HEK293 (cell line): ENCODE results near the gene MAML1.

Experiments
- BCL11A ChIP-seq: fragments of 450-650 bp; formaldehyde crosslinking; IDR thresholded peaks from 2 replicates; pipeline ENCODE4 v1.5.1; 2016; ENCODE audit warnings: low read depth, missing biosample characterization, missing genetic modification characterization
- IKZF3 ChIP-seq: fragments of 450-650 bp; IDR thresholded peaks from 2 replicates; pipeline ENCODE4 v1.5.0; 2018; ENCODE audit warnings: missing biosample characterization, mild to moderate bottlenecking, missing genetic modification characterization, moderate library complexity
- MYNN ChIP-seq: fragments of 450-650 bp; formaldehyde crosslinking; IDR thresholded peaks from 2 replicates; pipeline ENCODE4 v1.5.1; 2016; ENCODE audit warnings: missing biosample characterization, missing genetic modification characterization, borderline replicate concordance
- TCF7L2 ChIP-seq: IDR thresholded peaks from 2 replicates; pipeline ENCODE4 v1.6.1; 2011; ENCODE audit warnings: low read depth, mild to moderate bottlenecking, inconsistent platforms, low read length, moderate library complexity, borderline replicate concordance
- ZBTB8A ChIP-seq: fragments of 450-650 bp; formaldehyde crosslinking; IDR thresholded peaks from 2 replicates; pipeline ENCODE4 v1.5.1; 2016; ENCODE audit warnings: missing biosample characterization, missing genetic modification characterization
- ZFHX2 ChIP-seq: fragments of 450-650 bp; formaldehyde crosslinking; conservative IDR thresholded peaks from 2 replicates; pipeline ENCODE4 v1.5.1; 2016; ENCODE audit warnings: missing biosample characterization, missing genetic modification characterization
- ZNF221 ChIP-seq: fragments of 450-650 bp; formaldehyde crosslinking; IDR thresholded peaks from 2 replicates; pipeline ENCODE4 v1.5.1; 2017; ENCODE audit warnings: missing biosample characterization, missing genetic modification characterization, borderline replicate concordance
- ZNF404 ChIP-seq: fragments of 450-650 bp; formaldehyde crosslinking; IDR thresholded peaks from 2 replicates; pipeline ENCODE4 v1.5.1; 2017; ENCODE audit warnings: missing biosample characterization, missing genetic modification characterization
- ZNF433 ChIP-seq: fragments of 450-650 bp; formaldehyde crosslinking; IDR thresholded peaks from 2 replicates; pipeline ENCODE4 v1.5.1; 2016; ENCODE audit warnings: missing biosample characterization, missing genetic modification characterization, low read depth
- ZNF501 ChIP-seq: fragments of 450-650 bp; formaldehyde crosslinking; IDR thresholded peaks from 2 replicates; pipeline ENCODE4 v1.5.1; 2016; ENCODE audit warnings: missing biosample characterization, missing genetic modification characterization
- ZNF549 ChIP-seq: fragments of 450-650 bp; IDR thresholded peaks from 2 replicates; pipeline ENCODE4 v1.5.1; 2018; ENCODE audit warnings: missing biosample characterization, missing genetic modification characterization, mild to moderate bottlenecking, inconsistent platforms, moderate library complexity
- TF ChIP-seq, protein P1 (sequence below): fragments of 450-650 bp; formaldehyde crosslinking; IDR thresholded peaks from 2 replicates; pipeline ENCODE4 v1.5.1; 2016; ENCODE audit warnings: missing biosample characterization, missing genetic modification characterization
- TF ChIP-seq, protein P2 (sequence below): fragments of 450-650 bp; formaldehyde crosslinking; conservative IDR thresholded peaks from 2 replicates; pipeline ENCODE4 v1.5.1; 2016; ENCODE audit warnings: low read depth, missing biosample characterization, missing genetic modification characterization
- TF ChIP-seq, protein P3 (sequence below): fragments of 450-650 bp; formaldehyde crosslinking; IDR thresholded peaks from 2 replicates; pipeline ENCODE4 v1.5.1; 2016; ENCODE audit warnings: missing biosample characterization, missing genetic modification characterization
- TF ChIP-seq, protein P4 (sequence below): fragments of 450-650 bp; formaldehyde crosslinking; IDR thresholded peaks from 2 replicates; pipeline ENCODE4 v1.5.1; 2016; ENCODE audit warnings: missing biosample characterization, missing genetic modification characterization
- TF ChIP-seq, protein P5 (sequence below): fragments of 450-650 bp; formaldehyde crosslinking; IDR thresholded peaks from 2 replicates; pipeline ENCODE4 v1.5.1; 2016; ENCODE audit warnings: missing biosample characterization, missing genetic modification characterization
- TF ChIP-seq, protein P6 (sequence below): fragments of 450-650 bp; formaldehyde crosslinking; IDR thresholded peaks from 2 replicates; pipeline ENCODE4 v1.5.1; 2016; ENCODE audit warnings: missing biosample characterization, missing genetic modification characterization
- TF ChIP-seq, protein P7 (sequence below): fragments of 450-650 bp; formaldehyde crosslinking; IDR thresholded peaks from 2 replicates; pipeline ENCODE4 v1.5.1; 2017; ENCODE audit warnings: missing biosample characterization, mild to moderate bottlenecking, missing genetic modification characterization, moderate library complexity

Gene MAML1

DNA sequence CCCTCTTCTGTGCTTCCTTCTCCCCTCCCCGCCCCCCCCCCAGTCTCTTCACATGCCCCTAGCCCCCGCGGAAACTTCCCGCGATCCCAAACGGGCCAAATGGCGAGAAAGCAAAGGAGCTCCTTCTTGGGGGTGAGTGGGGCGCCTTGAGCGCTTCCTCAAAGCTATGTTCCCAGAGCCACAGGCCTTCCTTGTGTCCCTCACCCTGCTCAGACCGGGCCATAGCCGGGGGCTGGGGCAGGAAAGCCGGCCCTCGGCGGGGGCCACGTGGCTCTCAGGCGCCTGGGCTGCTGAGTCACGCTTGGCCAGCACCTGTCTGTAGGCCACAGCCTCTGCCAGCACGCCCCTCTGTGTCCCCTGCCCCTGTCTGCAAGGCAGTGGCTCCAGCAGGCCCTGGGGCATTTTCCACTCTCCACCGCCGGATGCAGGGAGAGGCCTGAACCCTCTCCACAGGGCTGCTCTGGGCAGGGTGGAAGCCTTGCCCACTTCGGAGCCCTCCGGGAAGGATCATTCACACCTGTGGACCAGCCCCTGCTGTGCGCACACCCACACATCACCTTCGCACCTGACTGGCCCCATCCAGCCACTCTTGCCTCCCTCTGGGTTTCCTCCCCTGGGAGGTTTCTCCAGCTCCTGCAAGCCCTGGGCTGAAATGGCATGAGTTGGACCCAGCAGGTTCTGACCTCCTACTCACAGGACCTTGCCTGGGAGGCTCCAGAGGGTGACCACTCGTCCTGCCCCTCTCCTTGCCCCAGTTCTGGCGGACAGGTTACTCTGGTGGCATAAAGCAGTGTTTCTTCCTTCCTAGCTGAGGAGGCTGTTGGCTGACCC is 86.9 kb downstream of the MAML1 start (continued):
- TF ChIP-seq, protein P1, sequence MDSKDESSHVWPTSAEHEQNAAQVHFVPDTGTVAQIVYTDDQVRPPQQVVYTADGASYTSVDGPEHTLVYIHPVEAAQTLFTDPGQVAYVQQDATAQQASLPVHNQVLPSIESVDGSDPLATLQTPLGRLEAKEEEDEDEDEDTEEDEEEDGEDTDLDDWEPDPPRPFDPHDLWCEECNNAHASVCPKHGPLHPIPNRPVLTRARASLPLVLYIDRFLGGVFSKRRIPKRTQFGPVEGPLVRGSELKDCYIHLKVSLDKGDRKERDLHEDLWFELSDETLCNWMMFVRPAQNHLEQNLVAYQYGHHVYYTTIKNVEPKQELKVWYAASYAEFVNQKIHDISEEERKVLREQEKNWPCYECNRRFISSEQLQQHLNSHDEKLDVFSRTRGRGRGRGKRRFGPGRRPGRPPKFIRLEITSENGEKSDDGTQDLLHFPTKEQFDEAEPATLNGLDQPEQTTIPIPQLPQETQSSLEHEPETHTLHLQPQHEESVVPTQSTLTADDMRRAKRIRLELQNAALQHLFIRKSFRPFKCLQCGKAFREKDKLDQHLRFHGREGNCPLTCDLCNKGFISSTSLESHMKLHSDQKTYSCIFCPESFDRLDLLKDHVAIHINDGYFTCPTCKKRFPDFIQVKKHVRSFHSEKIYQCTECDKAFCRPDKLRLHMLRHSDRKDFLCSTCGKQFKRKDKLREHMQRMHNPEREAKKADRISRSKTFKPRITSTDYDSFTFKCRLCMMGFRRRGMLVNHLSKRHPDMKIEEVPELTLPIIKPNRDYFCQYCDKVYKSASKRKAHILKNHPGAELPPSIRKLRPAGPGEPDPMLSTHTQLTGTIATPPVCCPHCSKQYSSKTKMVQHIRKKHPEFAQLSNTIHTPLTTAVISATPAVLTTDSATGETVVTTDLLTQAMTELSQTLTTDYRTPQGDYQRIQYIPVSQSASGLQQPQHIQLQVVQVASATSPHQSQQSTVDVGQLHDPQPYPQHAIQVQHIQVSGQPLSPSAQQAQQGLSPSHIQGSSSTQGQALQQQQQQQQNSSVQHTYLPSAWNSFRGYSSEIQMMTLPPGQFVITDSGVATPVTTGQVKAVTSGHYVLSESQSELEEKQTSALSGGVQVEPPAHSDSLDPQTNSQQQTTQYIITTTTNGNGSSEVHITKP = peak; percentile 15; the same call in 1 of the 2 replicates
- TF ChIP-seq ZNF404 (tag by site-specific recombination) (no peak), ZNF433 (tag by site-specific recombination) (no peak), ZNF549 (tag by site-specific recombination) (no peak), ZNF501 (tag by site-specific recombination) (0 out of 2 replicates have a peak, but pooled peaks have one; percentile 4), MYNN (tag by site-specific recombination) (no peak), ZBTB8A (tag by site-specific recombination) (peak; percentile 74), ZFHX2 (peak; percentile 60), TCF7L2 (no peak), ZNF221 (no peak), BCL11A (tag by site-specific recombination) (peak; percentile 58), IKZF3 (tag by site-specific recombination) (peak; percentile 12; the same call in 1 of the 2 replicates)
- TF ChIP-seq, protein P2, sequence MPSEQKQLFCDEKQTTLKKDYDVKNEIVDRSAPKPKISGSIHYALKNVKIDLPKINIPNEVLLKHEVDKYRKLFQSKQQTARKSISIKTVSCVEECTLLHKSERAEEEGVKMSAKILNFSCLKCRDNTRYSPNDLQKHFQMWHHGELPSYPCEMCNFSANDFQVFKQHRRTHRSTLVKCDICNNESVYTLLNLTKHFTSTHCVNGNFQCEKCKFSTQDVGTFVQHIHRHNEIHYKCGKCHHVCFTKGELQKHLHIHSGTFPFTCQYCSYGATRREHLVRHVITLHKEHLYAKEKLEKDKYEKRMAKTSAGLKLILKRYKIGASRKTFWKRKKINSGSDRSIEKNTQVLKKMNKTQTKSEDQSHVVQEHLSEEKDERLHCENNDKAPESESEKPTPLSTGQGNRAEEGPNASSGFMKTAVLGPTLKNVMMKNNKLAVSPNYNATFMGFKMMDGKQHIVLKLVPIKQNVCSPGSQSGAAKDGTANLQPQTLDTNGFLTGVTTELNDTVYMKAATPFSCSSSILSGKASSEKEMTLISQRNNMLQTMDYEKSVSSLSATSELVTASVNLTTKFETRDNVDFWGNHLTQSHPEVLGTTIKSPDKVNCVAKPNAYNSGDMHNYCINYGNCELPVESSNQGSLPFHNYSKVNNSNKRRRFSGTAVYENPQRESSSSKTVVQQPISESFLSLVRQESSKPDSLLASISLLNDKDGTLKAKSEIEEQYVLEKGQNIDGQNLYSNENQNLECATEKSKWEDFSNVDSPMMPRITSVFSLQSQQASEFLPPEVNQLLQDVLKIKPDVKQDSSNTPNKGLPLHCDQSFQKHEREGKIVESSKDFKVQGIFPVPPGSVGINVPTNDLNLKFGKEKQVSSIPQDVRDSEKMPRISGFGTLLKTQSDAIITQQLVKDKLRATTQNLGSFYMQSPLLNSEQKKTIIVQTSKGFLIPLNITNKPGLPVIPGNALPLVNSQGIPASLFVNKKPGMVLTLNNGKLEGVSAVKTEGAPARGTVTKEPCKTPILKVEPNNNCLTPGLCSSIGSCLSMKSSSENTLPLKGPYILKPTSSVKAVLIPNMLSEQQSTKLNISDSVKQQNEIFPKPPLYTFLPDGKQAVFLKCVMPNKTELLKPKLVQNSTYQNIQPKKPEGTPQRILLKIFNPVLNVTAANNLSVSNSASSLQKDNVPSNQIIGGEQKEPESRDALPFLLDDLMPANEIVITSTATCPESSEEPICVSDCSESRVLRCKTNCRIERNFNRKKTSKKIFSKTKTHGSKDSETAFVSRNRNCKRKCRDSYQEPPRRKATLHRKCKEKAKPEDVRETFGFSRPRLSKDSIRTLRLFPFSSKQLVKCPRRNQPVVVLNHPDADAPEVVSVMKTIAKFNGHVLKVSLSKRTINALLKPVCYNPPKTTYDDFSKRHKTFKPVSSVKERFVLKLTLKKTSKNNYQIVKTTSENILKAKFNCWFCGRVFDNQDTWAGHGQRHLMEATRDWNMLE = no peak
- TF ChIP-seq, protein P3, sequence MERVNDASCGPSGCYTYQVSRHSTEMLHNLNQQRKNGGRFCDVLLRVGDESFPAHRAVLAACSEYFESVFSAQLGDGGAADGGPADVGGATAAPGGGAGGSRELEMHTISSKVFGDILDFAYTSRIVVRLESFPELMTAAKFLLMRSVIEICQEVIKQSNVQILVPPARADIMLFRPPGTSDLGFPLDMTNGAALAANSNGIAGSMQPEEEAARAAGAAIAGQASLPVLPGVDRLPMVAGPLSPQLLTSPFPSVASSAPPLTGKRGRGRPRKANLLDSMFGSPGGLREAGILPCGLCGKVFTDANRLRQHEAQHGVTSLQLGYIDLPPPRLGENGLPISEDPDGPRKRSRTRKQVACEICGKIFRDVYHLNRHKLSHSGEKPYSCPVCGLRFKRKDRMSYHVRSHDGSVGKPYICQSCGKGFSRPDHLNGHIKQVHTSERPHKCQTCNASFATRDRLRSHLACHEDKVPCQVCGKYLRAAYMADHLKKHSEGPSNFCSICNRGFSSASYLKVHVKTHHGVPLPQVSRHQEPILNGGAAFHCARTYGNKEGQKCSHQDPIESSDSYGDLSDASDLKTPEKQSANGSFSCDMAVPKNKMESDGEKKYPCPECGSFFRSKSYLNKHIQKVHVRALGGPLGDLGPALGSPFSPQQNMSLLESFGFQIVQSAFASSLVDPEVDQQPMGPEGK (tag by site-specific recombination) = peak; percentile 48
- TF ChIP-seq, protein P4, sequence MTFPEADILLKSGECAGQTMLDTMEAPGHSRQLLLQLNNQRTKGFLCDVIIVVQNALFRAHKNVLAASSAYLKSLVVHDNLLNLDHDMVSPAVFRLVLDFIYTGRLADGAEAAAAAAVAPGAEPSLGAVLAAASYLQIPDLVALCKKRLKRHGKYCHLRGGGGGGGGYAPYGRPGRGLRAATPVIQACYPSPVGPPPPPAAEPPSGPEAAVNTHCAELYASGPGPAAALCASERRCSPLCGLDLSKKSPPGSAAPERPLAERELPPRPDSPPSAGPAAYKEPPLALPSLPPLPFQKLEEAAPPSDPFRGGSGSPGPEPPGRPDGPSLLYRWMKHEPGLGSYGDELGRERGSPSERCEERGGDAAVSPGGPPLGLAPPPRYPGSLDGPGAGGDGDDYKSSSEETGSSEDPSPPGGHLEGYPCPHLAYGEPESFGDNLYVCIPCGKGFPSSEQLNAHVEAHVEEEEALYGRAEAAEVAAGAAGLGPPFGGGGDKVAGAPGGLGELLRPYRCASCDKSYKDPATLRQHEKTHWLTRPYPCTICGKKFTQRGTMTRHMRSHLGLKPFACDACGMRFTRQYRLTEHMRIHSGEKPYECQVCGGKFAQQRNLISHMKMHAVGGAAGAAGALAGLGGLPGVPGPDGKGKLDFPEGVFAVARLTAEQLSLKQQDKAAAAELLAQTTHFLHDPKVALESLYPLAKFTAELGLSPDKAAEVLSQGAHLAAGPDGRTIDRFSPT (tag by site-specific recombination) = peak; percentile 68
- TF ChIP-seq, protein P5, sequence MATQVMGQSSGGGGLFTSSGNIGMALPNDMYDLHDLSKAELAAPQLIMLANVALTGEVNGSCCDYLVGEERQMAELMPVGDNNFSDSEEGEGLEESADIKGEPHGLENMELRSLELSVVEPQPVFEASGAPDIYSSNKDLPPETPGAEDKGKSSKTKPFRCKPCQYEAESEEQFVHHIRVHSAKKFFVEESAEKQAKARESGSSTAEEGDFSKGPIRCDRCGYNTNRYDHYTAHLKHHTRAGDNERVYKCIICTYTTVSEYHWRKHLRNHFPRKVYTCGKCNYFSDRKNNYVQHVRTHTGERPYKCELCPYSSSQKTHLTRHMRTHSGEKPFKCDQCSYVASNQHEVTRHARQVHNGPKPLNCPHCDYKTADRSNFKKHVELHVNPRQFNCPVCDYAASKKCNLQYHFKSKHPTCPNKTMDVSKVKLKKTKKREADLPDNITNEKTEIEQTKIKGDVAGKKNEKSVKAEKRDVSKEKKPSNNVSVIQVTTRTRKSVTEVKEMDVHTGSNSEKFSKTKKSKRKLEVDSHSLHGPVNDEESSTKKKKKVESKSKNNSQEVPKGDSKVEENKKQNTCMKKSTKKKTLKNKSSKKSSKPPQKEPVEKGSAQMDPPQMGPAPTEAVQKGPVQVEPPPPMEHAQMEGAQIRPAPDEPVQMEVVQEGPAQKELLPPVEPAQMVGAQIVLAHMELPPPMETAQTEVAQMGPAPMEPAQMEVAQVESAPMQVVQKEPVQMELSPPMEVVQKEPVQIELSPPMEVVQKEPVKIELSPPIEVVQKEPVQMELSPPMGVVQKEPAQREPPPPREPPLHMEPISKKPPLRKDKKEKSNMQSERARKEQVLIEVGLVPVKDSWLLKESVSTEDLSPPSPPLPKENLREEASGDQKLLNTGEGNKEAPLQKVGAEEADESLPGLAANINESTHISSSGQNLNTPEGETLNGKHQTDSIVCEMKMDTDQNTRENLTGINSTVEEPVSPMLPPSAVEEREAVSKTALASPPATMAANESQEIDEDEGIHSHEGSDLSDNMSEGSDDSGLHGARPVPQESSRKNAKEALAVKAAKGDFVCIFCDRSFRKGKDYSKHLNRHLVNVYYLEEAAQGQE (tag by site-specific recombination) = no peak
- TF ChIP-seq, protein P6, sequence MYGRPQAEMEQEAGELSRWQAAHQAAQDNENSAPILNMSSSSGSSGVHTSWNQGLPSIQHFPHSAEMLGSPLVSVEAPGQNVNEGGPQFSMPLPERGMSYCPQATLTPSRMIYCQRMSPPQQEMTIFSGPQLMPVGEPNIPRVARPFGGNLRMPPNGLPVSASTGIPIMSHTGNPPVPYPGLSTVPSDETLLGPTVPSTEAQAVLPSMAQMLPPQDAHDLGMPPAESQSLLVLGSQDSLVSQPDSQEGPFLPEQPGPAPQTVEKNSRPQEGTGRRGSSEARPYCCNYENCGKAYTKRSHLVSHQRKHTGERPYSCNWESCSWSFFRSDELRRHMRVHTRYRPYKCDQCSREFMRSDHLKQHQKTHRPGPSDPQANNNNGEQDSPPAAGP (tag by site-specific recombination) = peak; percentile 42
- TF ChIP-seq, protein P7, sequence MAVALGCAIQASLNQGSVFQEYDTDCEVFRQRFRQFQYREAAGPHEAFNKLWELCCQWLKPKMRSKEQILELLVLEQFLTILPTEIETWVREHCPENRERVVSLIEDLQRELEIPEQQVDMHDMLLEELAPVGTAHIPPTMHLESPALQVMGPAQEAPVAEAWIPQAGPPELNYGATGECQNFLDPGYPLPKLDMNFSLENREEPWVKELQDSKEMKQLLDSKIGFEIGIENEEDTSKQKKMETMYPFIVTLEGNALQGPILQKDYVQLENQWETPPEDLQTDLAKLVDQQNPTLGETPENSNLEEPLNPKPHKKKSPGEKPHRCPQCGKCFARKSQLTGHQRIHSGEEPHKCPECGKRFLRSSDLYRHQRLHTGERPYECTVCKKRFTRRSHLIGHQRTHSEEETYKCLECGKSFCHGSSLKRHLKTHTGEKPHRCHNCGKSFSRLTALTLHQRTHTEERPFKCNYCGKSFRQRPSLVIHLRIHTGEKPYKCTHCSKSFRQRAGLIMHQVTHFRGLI = no peak
